ENCODE data around the gene NMBR. TPM values are rescaled to one million over a fixed set of nuclear protein-coding genes. Genes with fewer than 3 reads are reported as not detected.

The NMBR gene
- total and polyA plus RNA-seq, 2 of the 8 experiments (the other 6 are each of a cell fraction or from before 2014, with no cell fraction given): 0.08 TPM; not detected in 1

DNA sequence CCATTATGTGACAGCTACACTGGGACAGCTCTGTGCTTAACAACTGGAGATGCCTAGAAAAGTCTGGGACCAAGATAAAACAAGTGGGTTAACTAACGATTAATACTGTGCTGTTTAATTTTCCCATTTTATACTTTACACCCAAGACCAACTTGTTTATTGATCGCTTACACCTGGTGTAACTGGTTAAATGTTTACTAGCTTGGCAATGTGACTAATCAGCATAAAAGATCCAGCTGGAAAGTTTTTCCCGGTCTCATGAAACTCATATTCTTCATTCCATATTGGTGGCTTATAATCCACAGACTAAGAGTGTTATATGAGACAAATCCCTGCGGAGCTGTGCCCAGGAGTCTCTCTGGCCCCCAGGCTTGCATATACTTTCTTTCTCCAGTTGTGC lies 115.9 kb downstream of the NMBR start:
- CTCF ChIA-PET (ENCODE audit: partially characterized antibody): interaction anchor here (0.7 to 2.1 kb wide), 3 partner anchors 18 to 379 kb away, joined by 3 to 6 read pairs (median 4); no protein-coding TSS in a partner anchor
- DNase-seq (ENCODE audit: low read depth in 1 of 2, low spot score in 2 of 2) (no peak), FAIRE-seq (no peak)
- 82% methylated on average over 4 of the region's 4 CpGs; no CpG with 5 or more reads in 1 of the 2 experiments for WGBS, 2 experiments (ENCODE audit: extremely low coverage in 1 of 2, insufficient coverage in 1 of 2, insufficient read length in 1 of 2, insufficient replicate concordance in 2 of 2, low coverage in 1 of 2, low lambda C conversion rate in 2 of 2, missing lambda C conversion rate in 1 of 2)
- Histone ChIP-seq H4K91ac (replicated peaks; ENCODE audit: insufficient read length, low read length) (no peak overlapping the region), H3K27ac (ENCODE audit: low read depth, low read length) (no peak overlapping the region), H3K4ac (replicated peaks; ENCODE audit: insufficient read length, low read depth, low read length) (no peak overlapping the region), H3K14ac (ENCODE audit: insufficient read length) (no peak overlapping the region), H3K18ac (ENCODE audit: extremely low read depth, low read length) (no peak overlapping the region), H3K79me1 (ENCODE audit: low read depth, low read length) (no peaks in the 10 kb centered on the region), H3K36me3 (ENCODE audit: control insufficient read depth in 2 of 4, insufficient read depth in 4 of 4, low read length in 3 of 4) (peaks cover 0 to 6% (median 0%) of the 10 kb centered on the region in 4 experiments; a peak in 2 of 8 replicates), H2BK120ac (replicated peaks; ENCODE audit: low read depth, low read length) (no peak overlapping the region), H2BK15ac (ENCODE audit: low read length) (no peak overlapping the region), H3K79me2 (ENCODE audit: control insufficient read depth in 1 of 2, insufficient read depth in 2 of 2, low read length in 2 of 2) (peaks cover 0 to 31% of the 10 kb centered on the region in 2 experiments; a peak in 2 of 4 replicates), H4K20me1 (replicated peaks in 1 of 2; ENCODE audit: control insufficient read depth in 1 of 2, insufficient read depth in 2 of 2, low read length in 2 of 2) (no peaks in the 10 kb centered on the region), H3K4me2 (ENCODE audit: insufficient read depth in 1 of 2, low read depth in 2 of 2, low read length in 2 of 2) (no peak overlapping the region), H3K56ac (replicated peaks; ENCODE audit: insufficient read length, low read depth, low read length) (no peak overlapping the region), H3K9ac (replicated peaks in 1 of 4; ENCODE audit: extremely low read depth in 1 of 4, low read depth in 3 of 4, low read length in 3 of 4) (no peak overlapping the region), H2BK12ac (ENCODE audit: low read depth, low read length) (no peak overlapping the region), H2BK5ac (ENCODE audit: low read depth, low read length) (no peak overlapping the region), H3K23ac (ENCODE audit: insufficient read length) (no peak overlapping the region), H2BK20ac (ENCODE audit: low read length) (no peak overlapping the region), H4K5ac (ENCODE audit: insufficient read length, low read depth, low read length) (no peak overlapping the region), H2AK5ac (ENCODE audit: low read depth, low read length) (no peak overlapping the region), H2AFZ (ENCODE audit: low read length) (no peak overlapping the region), H3K4me1 (replicated peaks in 1 of 4; ENCODE audit: control insufficient read depth in 3 of 4, insufficient read depth in 4 of 4, low read length in 3 of 4) (no peaks in the 10 kb centered on the region), H3K27me3 (replicated peaks in 1 of 4; ENCODE audit: control insufficient read depth in 3 of 4, extremely low read depth in 1 of 4, insufficient read depth in 3 of 4, low read length in 3 of 4) (no peaks in the 10 kb centered on the region), H3K9me3 (ENCODE audit: insufficient read depth in 2 of 2, low read depth in 1 of 2, low read length in 1 of 2) (0 out of 4 replicates have a peak, but pooled peaks cover 6 to 14% of the 10 kb centered on the region in 2 experiments), H3K23me2 (ENCODE audit: low read depth, low read length) (no peaks in the 10 kb centered on the region), H4K8ac (ENCODE audit: extremely low read depth, insufficient read depth, low read length) (no peak overlapping the region), H3K4me3 (ENCODE audit: extremely low read depth in 1 of 4, insufficient read depth in 2 of 4, low read depth in 3 of 4, low read length in 4 of 4) (peak overlapping the region in 1 of 4 experiments; percentile 62; a peak in 1 of 8 replicates)
- no peak for TF ChIP-seq RFX5 (IDR thresholded peaks at IDR 0.05; ENCODE audit: borderline replicate concordance, low read depth, low read length)
- no peak for TF ChIP-seq TCF12 (IDR thresholded peaks at IDR 0.05; ENCODE audit: low read depth, low read length)
- TF ChIP-seq SIRT6 (IDR thresholded peaks at IDR 0.05; ENCODE audit: low read length): no peak
- no peak for TF ChIP-seq FOSL1 (IDR thresholded peaks at IDR 0.05; ENCODE audit: insufficient read depth, low read depth, low read length)
- TF ChIP-seq, protein P1, sequence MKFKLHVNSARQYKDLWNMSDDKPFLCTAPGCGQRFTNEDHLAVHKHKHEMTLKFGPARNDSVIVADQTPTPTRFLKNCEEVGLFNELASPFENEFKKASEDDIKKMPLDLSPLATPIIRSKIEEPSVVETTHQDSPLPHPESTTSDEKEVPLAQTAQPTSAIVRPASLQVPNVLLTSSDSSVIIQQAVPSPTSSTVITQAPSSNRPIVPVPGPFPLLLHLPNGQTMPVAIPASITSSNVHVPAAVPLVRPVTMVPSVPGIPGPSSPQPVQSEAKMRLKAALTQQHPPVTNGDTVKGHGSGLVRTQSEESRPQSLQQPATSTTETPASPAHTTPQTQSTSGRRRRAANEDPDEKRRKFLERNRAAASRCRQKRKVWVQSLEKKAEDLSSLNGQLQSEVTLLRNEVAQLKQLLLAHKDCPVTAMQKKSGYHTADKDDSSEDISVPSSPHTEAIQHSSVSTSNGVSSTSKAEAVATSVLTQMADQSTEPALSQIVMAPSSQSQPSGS (IDR thresholded peaks at IDR 0.05; ENCODE audit: low read length): no peak
- TF ChIP-seq POLR2A (IDR thresholded peaks at IDR 0.05; ENCODE audit: control extremely low read depth in 1 of 2, low read depth in 2 of 2, low read length in 2 of 2): no peak
- TF ChIP-seq POU5F1 (IDR thresholded peaks at IDR 0.05; ENCODE audit: low read depth, low read length): no peak
- no peak for TF ChIP-seq RAD21 (IDR thresholded peaks at IDR 0.05 in 1 of 2, conservative IDR thresholded peaks at IDR 0.05 in 1 of 2; ENCODE audit: low read depth in 2 of 2, low read length in 2 of 2)
- TF ChIP-seq TBP (IDR thresholded peaks at IDR 0.05; ENCODE audit: low read depth, low read length): no peak
- POLR2A ChIA-PET (ENCODE audit: partially characterized antibody): interaction anchor here (1.3 kb wide), 1 partner anchor 41 kb away, joined by 4 read pairs; no protein-coding TSS in a partner anchor

Data from H1 (cell line).